Measurements from ENCODE around the gene ACOX3.

The ACOX3 gene

DNA sequence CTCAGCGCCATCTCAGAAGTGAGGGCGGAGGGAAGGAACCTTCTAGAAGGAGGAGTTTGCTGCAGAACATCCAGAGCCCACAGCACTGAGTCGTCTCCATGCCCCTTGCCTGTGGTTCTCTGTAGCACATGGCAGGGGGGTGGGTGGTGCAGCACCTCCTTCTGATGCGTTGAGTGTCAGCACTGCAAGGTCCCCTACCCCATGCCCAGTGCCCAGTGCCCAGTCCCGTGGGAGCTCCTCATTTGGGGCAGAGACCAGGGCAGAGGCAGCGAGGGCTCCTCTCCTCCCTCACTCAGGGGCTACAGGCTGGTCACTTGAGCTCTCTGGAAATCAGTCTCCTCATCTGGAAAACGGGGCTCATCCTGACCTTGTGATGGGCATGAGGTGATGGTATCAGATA lies 92.9 kb downstream of the ACOX3 start:
- in situ Hi-C loops (cut with MboI; ENCODE audit: low pct_unique_long_range_greater_than_20kb, low sequenced_read_pairs, unreplicated experiment): no loop called here
- no peak for TF ChIP-seq CTCF (IDR thresholded peaks at IDR 0.05; ENCODE audit: extremely low read depth, insufficient read depth, missing control alignments)
- DNase-seq (ENCODE audit: low spot score): no peak

DNA sequence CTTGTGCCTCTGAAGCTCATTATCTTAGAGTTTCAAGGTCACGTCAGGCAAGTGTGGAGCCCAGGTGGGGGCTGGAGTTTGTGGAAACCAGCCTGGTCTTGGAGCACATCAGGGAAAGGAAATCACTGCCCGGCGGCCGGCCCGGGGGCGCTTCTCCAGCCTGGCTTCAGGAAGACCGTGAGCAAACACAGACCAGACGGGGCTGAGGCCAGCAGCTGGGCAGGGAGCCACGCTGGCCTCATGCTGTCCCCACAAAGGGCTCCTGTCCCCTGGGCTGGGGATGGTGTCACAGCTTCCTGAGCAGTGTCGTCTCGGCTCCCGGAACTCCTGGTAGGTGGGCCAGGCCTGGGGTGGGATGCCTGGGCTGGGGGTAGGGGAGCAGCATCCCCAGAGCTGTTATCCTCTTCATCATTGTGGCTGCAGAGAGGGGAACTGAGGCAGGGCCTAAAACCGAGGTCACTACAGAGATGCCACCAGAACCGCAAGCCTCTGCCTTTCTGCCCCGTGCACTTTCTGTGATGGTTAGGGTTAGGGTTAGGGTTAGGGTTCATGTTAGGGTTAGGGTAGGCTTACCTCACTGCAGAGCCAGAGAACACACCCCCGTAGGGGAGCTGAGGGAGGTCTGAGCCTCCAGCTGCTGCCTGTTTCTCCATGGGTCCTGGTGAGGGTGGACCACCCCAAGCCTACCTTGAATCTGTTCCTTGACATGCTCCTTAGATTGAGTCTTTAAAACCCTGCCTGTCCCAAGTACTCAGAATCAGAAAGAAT lies 93.5 kb downstream of the ACOX3 start:
- TF ChIP-seq CTCF (IDR thresholded peaks at IDR 0.05; ENCODE audit: extremely low read depth, insufficient read depth, missing control alignments): no peak
- no peak for DNase-seq (ENCODE audit: low spot score)
- in situ Hi-C loops (cut with MboI; ENCODE audit: low pct_unique_long_range_greater_than_20kb, low sequenced_read_pairs, unreplicated experiment): no loop called here

DNA sequence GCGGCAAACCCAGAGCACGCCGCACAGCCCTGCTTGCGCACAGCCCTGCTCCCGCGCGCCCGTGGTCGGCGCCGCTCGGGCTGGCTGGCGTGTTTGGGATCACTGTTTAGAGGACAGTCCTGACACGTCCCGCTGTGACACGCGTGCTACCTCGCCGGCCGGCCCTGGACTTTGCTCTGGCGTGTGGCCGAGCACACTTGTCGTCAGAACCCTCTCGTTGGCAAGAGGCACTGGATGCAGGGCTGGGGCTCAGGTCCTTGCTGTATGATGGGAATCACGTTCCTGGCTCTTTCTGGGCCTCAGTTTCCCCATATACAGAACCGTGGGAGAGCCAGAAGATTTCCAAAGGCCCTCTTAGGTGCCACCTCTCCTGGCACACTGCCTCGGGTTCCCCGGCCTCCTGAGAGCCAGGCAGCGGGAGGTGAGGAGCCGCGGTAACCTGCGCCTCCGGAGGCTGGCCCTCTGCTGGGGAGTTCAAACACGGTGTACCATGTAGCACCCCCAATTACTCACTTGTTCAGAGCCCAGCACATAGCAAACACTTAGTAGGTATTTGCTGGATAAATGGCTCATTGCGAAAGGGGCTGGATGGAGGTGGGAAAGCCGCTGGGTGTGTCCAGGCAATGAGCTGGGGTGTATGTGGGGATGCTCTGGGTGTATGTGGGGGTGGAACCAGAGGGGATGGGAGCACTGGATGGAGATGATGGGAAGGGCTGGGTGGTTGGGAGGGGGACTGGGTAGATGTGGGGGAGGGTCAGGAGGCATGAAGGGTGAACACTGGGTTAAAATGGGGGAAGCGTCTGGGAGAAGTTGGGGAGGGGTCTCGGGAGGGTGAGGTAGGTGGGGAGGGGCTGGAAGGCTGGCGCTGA lies 94.3 kb downstream of the ACOX3 start:
- in situ Hi-C loops (cut with MboI; ENCODE audit: low pct_unique_long_range_greater_than_20kb, low sequenced_read_pairs, unreplicated experiment): no loop called here

DNA sequence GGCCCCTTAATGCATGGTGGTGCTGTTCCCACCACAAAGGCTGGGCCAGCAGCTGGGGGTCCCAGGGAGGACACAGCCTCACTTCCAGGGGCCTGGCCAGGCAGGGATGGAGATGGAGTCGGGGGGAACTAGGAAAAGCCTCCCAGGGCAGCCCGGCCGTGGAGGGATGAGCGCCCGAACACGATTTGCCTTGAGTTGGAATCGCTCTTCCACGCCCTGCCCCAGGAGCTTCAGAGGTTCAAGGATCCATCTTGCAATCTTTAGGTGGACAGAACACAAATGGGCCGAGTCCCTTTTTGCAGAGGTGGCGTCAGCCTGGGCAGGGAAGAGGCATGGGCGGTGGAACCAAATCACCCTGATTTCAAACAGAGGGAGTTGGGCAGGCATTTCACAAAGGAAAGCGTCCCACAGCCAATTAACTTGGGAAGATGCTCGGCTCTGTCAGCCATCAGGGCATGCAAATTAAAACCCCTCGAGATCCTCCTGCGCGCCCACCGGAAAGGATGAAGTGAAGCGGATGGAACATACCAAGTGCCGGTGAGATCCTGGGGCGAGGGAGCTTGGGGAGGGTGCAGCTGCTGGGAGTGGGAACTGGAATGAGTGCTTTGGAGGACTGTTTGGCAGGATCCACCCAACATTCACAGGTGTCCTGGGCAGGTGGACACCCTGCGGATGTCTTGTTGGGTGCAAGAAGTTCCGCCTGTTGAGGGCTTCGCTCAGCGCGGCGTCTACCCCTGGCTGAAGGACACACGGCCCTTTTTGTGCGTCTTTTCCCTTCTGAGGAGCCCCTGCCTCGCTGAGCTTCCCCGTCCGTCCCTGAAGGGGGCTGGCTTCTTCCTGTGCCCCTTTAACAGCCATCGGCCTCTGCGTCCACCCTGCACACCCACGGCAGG lies 95.2 kb downstream of the ACOX3 start:
- in situ Hi-C loops (cut with MboI; ENCODE audit: low pct_unique_long_range_greater_than_20kb, low sequenced_read_pairs, unreplicated experiment): no loop called here
- no peak for TF ChIP-seq CTCF (IDR thresholded peaks at IDR 0.05; ENCODE audit: extremely low read depth, insufficient read depth, missing control alignments)
- DNase-seq (ENCODE audit: low spot score): no peak

More for the DNA sequence above, 94.3 kb downstream of the ACOX3 start:
- TF ChIP-seq CTCF (IDR thresholded peaks at IDR 0.05; ENCODE audit: extremely low read depth, insufficient read depth, missing control alignments): no peak
- no peak for DNase-seq (ENCODE audit: low spot score)

DNA sequence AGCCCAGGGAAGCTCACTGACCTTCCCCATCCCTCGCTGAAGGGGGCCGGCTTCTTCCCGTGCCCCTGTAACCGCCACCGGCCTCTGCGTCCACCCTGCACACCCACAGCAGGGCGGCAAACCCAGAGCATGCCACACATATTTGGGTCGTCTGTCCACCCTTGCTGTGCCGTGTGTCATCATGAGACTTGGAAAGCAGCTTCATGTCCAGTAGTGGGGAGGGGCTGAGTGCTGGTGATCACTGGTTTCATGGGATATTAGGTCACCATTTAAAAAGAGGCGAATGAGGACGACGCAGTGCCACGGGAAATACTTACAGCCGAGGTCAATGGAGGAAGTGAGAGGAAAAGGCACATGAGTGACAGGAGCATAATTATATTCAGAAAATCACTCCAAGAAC lies 96.1 kb downstream of the ACOX3 start:
- in situ Hi-C loops (cut with MboI; ENCODE audit: low pct_unique_long_range_greater_than_20kb, low sequenced_read_pairs, unreplicated experiment): no loop called here
- no peak for DNase-seq (ENCODE audit: low spot score)
- TF ChIP-seq CTCF (IDR thresholded peaks at IDR 0.05; ENCODE audit: extremely low read depth, insufficient read depth, missing control alignments): no peak

DNA sequence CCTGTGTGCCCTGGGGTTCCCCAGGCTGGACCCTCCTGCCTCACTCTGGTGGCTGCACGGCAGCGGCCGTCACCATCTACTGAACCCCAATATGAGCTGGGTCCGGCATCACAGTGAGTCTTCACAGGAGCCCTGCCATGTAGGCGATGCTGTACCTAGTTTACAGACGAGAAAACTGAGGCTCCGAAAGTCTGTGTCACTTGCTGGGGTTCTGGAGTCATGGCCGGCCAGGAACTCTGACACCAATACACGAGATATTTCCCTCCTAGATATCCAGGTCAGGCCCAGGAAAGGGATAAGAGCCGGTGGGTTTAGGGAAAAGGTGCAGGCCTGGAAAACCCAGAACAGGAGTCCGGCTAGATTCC lies 96.6 kb downstream of the ACOX3 start:
- no peak for DNase-seq (ENCODE audit: low spot score)
- in situ Hi-C loops (cut with MboI; ENCODE audit: low pct_unique_long_range_greater_than_20kb, low sequenced_read_pairs, unreplicated experiment): no loop called here
- TF ChIP-seq CTCF (IDR thresholded peaks at IDR 0.05; ENCODE audit: extremely low read depth, insufficient read depth, missing control alignments): no peak

All from GM13977 (cell line).